Stomach (tissue), 4 donors: ENCODE results near the gene LRCH1.

ENCODE experiments used
- CTCF ChIP-seq, 7 experiments: fragments of 450-650 bp in 4 of 7; fragments of 200-600 bp in 3 of 7; sonication (generic) in 3 of 7; IDR thresholded peaks; one replicate each; pipeline ENCODE4 v1.5.1; 2016 to 2019; ENCODE audit warnings: antibody characterized with exemption in 7 of 7, control low read depth in 2 of 7, mild to moderate bottlenecking in 1 of 7
- POLR2AphosphoS5 ChIP-seq, 3 donors: sonication (generic); formaldehyde crosslinking; IDR thresholded peaks; one replicate each; pipeline ENCODE4 v1.6.1; 2016; ENCODE audit warnings: antibody characterized with exemption in 3 of 3

- TF ChIP-seq CTCF (IDR thresholded peaks at IDR 0.05) = no peak
- no peak for TF ChIP-seq POLR2AphosphoS5 (IDR thresholded peaks at IDR 0.05)
These were observed 39.4 kb downstream of the LRCH1 start for GRCh38 chr13:46592385-46592784.
